Glutamatergic neuron (in vitro differentiated cells): ENCODE results near the gene LOXL4. TPM values are rescaled to one million over a fixed set of nuclear protein-coding genes. Genes with fewer than 3 reads are reported as not detected.

Experiments
- DNase-seq: peaks from one replicate; pipeline ENCODE4 v3.0.0; 2022
- H3K27ac Mint-ChIP-seq: one replicate; pipeline ENCODE4 v1.8.0; 2020; ENCODE audit warnings: mild to moderate bottlenecking, mixed read lengths, inconsistent platforms; ENCODE audit not compliant: unreplicated experiment
- H3K27me3 Mint-ChIP-seq: one replicate; pipeline ENCODE4 v1.8.0; 2020; ENCODE audit warnings: mild to moderate bottlenecking, moderate library complexity, mixed read lengths, inconsistent platforms; ENCODE audit not compliant: unreplicated experiment
- H3K36me3 Mint-ChIP-seq: one replicate; pipeline ENCODE4 v1.8.0; 2020; ENCODE audit warnings: mild to moderate bottlenecking, mixed read lengths, inconsistent platforms; ENCODE audit not compliant: unreplicated experiment
- H3K4me1 Mint-ChIP-seq: one replicate; pipeline ENCODE4 v1.8.0; 2020; ENCODE audit warnings: mild to moderate bottlenecking, low read depth, mixed read lengths, inconsistent platforms; ENCODE audit not compliant: unreplicated experiment
- H3K4me3 Mint-ChIP-seq: one replicate; pipeline ENCODE4 v1.8.0; 2020; ENCODE audit warnings: mild to moderate bottlenecking, mixed read lengths, inconsistent platforms; ENCODE audit not compliant: unreplicated experiment
- H3K9me3 Mint-ChIP-seq: one replicate; pipeline ENCODE4 v1.8.0; 2020; ENCODE audit warnings: mild to moderate bottlenecking, moderate library complexity, mixed read lengths, inconsistent platforms; ENCODE audit not compliant: unreplicated experiment
- CTCF ChIP-seq: fragments of 200-600 bp; sonication (generic); IDR thresholded peaks from one replicate; pipeline ENCODE4 v1.5.0; 2021; ENCODE audit not compliant: partially characterized antibody, unreplicated experiment
- total RNA-seq: library from RNA; stranded (reverse); fragmentation: NEBNext Ultra II Directional; extraction: Animal tissue kit (Norgen Biotek cat#: 25700); gene quantifications from one replicate; pipeline ENCODE4 v1.2.1, GENCODE V29; 2021; ENCODE audit not compliant: unreplicated experiment

LOXL4 gene
- total RNA-seq, 1 donor from 2014 or later = 6.1 TPM

DNA sequence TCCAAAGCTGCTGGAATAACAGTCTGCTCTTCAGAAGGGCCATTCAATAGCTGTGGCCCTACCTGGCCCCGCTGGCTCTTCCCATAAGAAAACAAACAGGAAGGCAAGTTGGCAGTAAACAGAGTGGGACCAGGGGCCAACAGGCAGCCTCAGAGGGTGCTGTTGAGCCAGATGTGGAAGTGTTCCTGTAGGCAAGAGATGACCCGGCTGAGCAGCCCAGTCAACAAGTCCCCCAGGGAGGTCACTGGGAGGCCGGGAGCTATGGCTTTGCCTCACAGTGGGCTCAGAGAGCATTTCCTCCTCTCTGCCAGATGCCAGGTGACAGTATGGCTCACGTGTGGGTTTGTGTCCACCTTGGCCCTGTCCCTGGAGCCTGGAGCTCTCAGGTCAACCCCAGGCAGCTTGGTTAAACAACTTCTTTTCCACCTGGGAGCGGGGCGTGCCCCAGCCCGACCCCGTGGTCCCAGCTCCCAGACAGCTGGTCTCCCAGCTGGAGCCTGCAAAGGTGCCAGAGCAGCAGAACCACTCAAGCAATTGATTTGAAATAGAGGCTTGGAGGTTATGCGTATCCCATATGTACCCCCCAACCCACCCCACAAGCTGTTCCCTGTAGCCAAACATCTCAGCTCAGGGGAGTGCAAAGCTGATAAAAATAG lies 33.8 kb upstream of the LOXL4 start:
- peaks cover 46% of the 10 kb centered on the region for H3K4me1 Mint-ChIP-seq
- peak overlapping the region; percentile 57 for H3K4me3 Mint-ChIP-seq
- H3K36me3 Mint-ChIP-seq = peaks cover 14% of the 10 kb centered on the region
- H3K27ac Mint-ChIP-seq = peak overlapping the region; percentile 85
- H3K9me3 Mint-ChIP-seq = peaks cover 9% of the 10 kb centered on the region
- peaks cover 11% of the 10 kb centered on the region for H3K27me3 Mint-ChIP-seq
- TF ChIP-seq CTCF = no peak
- peak; percentile 47 for DNase-seq

DNA sequence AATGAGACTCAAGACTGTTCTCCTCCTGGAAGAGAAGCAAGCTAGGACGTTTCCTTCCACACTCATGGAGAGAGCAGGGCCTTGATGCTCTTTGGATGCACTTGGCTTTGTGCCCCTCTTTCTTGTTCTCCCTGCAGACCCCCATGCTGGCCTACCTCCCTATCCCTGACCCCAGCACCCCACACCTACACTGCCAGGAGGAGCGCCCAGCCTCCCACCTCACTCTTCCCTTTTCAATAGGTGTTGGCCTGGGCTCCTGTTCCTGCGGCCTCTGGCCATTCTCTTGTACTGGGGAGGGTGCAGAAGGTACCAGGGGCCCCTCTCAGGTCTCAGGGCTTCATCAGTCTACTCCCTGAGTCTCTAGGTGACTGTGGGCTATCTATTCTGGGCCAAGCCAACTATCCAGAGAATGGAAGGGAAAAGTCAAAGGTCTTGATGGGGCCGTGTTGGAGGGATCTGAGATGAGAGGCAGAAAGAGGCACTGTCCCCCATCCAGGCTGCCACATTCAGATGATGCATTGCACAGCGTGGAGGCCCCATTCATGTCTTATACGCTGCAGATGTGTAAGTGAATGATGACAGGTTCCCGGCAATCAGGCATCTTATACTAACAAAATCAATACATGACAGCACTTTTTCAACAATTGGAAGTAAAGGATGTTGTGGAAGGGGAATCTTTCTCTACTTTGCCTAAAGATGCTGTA lies 32.7 kb upstream of the LOXL4 start:
- TF ChIP-seq CTCF = no peak
- Mint-ChIP-seq H3K27ac (no peak overlapping the region), H3K4me1 (peaks cover 55% of the 10 kb centered on the region), H3K9me3 (peaks cover 11% of the 10 kb centered on the region), H3K27me3 (peaks cover 12% of the 10 kb centered on the region), H3K4me3 (no peak overlapping the region), H3K36me3 (peaks cover 7% of the 10 kb centered on the region)
- no peak for DNase-seq

- DNase-seq = no peak
- Mint-ChIP-seq H3K9me3 (peaks cover 10% of the 10 kb centered on the region), H3K4me1 (peaks cover 50% of the 10 kb centered on the region), H3K4me3 (no peak overlapping the region), H3K27me3 (peaks cover 12% of the 10 kb centered on the region), H3K36me3 (no peaks in the 10 kb centered on the region), H3K27ac (no peak overlapping the region)
- no peak for TF ChIP-seq CTCF
These were observed 31.3 kb upstream of the LOXL4 start for GRCh38 chr10:98299341-98299740.

DNA sequence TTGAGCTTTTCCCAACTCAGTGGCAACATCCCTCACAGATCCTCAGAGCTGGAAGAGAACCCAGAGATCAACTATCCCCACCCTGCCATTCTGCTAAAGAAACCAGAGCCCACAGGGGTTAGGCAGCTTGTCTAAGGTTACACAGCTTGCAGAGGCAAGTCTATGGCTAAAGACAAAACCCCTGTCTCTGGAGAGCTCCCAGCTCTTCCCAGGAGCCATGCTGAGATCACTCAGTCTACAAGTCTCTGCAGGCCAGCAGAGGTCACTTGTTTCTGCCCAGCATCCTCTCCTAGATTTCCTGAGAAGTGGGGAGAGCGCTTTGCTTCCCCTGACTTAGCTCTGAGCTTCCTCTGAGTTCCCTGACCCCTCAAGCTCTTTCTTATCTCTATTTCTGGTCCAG lies 28.5 kb upstream of the LOXL4 start:
- no peak for DNase-seq
- Mint-ChIP-seq H3K9me3 (peaks cover 3% of the 10 kb centered on the region), H3K4me1 (peaks cover 30% of the 10 kb centered on the region), H3K4me3 (peak overlapping the region; percentile 42), H3K27ac (no peak overlapping the region), H3K27me3 (peaks cover 5% of the 10 kb centered on the region), H3K36me3 (no peaks in the 10 kb centered on the region)
- TF ChIP-seq CTCF = no peak

- no peak for TF ChIP-seq CTCF
- H3K27me3 Mint-ChIP-seq = peaks cover 3% of the 10 kb centered on the region
- H3K4me3 Mint-ChIP-seq = no peak overlapping the region
- DNase-seq = no peak
- H3K9me3 Mint-ChIP-seq = peaks cover 5% of the 10 kb centered on the region
- no peaks in the 10 kb centered on the region for H3K36me3 Mint-ChIP-seq
- peaks cover 29% of the 10 kb centered on the region for H3K4me1 Mint-ChIP-seq
- no peak overlapping the region for H3K27ac Mint-ChIP-seq
These were observed 27.9 kb upstream of the LOXL4 start for GRCh38 chr10:98295907-98296306.
